GM21737 (cell line): ENCODE data around the gene RASSF8.

Experiments
- ATAC-seq: cut with Tn5 transposase; IDR thresholded peaks from one replicate; pipeline ENCODE4 v1.9.1; 2021; ENCODE audit warnings: mild to moderate bottlenecking, moderate library complexity; ENCODE audit not compliant: unreplicated experiment

Gene RASSF8

DNA sequence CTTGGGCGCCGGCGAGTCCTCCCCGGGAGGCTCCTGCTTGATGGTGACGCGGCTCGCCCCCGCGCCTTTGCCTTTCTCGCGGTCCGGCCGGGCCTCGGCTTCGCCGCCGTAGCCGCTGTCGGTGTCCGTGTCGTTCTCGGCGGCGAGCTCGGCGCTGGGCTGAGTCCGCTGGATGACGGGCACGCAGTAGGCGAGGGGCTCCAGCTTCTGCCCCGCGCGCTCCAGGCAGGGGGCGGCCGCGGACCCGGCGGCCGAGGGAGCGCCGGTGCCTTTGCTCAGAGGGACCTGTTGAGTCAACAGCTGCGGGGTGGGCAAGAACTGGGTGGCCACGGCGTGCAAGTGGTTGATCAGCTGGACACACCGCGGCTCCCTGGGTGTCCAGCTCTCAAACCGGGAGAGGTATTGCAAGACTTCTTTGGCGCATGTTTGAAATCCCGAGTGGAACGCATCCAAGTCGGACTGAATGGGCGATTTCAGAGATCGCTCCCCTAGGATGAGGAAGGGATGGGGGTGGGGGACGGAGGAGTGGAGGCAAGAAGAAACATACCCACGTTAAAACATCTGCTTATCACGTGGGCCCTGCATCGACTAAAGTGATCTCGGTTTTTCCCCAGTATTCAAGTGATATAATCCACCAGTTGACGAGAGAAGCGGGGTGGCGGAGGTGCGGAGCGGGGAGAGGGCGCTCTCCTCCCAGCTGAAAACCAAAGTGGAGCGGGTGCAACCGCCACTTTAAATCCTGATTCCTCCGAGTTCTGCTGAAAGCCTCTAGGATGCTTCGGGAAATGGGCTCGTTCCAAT lies 164.4 kb downstream of the RASSF8 start:
- no peak for ATAC-seq

DNA sequence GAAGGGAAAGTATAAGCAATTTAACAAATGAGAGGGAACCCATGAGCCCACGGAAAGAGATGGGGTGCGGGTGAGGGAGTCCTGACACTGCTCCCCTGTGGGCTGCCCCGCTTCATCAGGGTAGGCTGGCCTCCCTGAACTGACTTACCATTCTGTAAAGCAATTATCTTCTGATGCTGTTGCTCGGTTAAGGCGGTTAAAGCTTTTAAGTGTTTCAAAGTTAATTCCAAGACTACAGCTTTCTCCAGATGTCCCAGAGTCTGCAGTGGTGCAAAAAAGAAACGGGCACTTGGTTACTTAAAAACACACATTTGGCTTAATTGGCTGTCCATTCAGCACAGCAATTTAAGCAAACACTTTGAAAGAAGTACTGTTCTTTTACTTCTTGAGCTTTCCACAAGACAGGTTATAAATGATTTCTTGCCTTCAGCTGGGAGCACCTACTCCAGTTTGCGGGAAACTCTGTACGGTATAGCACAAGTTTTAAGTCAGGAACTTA lies 165.0 kb downstream of the RASSF8 start:
- no peak for ATAC-seq

DNA sequence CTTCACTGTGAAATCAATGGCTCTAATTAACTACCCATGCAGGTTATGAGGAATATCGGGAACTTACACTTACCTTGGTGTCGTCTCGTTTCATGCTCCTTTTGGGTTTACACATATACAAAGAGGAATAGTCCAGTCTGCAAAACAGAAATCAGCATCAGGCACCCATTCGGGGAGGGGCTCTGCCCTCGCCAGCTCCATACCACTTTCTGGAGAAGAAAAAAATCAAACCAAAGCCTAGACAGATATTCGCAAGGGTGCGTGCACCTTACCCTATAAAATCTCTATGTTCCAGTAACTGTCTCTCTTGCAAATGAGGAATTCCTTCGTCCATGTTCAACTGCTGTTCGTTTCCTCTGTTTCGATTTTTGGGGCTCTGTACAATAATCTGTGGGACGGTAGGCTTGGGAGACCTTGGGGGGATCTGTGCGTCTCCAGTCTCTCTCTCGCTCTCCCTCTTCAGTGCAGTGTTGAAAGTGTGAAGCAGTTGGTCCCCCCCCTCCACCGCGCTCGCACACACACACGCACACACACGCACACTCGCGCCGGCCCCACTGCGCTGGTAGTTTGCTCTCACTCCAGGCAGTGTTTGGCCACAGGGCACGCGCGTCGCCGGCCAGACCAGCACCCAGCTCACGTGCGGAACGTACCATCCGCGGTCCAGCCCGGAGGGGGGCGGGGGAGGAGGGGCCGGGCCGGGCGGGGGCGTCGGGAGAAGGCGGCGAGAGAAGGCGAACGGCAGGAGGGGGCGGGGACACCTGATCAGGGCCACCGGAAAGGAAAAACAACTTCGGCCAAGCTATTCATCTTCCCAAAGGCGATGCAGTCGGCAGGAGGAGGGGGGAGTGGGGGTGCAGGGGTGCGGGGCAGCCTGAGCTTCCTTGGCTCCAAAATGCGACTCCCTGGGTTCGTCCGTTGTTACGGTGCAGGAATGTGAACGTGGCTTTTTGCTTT lies 166.2 kb downstream of the RASSF8 start, which contains the start of gene BHLHE41:
TSS of gene BHLHE41 (minus strand) at position 592 of the 954 bp plus-strand sequence. CDS start at position 334, 258 bp downstream.
- ATAC-seq: no peak

DNA sequence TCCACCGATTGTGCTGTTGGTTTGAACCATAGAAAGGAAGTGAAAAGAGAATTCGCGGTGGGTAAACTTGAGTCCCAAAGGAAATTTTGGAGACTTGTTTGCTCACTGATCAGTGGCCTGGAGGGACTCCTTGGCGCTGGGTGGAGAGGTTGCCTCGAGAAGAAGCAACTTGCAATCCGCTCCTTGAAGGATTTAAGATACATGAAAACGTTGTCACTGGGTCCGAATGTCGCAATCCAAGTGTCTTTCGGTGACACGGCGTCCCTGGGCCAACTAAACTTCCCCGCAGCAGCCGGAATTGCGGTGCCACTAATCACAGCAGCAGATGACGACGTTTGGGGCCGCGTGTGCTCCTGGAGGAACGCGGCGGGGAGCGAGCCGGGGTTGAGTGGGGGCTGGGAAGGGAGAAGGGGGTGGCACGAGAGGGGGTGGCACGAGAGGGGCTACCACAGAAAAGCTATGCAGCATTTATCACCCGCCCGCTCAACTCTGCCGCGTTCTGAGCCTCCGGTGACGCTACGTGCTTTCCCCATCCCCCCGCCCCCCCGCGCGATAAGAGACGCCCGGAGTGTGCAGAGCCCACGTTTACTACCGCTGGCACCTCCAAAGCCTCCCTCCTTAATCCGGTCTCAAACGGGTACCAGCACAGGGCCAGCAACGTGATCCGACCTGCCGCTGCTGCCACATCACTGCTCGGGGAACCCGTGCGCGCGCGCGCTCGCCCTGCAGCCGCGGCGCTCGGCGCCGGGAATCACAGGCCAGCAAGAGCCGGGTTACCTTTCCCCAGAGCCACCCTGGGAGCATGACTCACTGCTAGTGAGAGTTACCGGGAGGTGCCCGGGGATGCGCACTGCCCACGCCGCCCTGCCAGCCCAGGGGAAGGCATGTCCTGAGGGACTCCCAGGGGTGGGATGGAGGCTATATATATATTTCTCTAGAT lies 167.2 kb downstream of the RASSF8 start:
- no peak for ATAC-seq

DNA sequence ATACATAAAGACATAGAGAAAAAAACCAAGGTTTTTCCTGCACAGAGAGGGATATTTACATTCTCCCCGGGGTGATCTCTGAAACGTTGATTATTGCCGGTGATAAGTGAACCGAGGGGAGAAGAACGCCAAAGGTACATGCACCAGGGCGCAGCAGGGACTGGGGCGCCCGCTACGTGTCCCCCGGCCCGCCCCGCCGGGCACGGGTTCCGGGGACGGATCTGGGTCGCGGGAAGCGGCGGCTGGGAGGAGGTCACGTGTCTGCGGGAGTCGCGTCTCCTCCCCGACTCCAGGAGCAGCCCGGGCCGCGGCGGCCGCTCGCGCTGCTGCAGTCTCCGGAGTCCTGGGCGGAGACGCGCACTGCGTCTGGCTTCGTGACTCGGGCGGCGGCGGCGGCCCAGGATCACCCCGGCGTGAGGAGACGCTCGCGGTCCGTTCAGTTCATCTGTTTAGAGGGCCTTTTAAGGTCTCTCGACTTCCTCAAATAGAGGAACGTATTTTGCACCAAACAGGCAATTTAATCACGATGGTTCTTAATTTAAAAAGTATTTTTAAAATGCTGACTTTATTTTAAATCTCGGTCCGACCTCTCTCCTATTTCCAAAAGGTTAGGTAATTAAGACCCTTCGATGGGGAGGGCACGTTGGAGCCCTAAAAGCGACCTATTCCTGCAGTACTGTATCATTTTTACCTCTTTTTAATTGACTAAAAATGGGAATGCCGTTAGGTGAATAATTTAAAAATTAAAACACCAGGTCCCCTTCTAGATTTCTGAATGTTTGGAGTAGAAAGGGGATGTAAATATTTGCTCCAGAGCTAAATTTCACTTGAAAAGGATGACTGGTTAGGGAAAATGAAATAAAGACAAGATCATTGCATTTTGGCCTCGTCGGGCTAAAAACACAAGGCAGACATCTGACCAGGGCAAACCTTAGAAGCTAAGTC lies 168.1 kb downstream of the RASSF8 start:
- no peak for ATAC-seq

DNA sequence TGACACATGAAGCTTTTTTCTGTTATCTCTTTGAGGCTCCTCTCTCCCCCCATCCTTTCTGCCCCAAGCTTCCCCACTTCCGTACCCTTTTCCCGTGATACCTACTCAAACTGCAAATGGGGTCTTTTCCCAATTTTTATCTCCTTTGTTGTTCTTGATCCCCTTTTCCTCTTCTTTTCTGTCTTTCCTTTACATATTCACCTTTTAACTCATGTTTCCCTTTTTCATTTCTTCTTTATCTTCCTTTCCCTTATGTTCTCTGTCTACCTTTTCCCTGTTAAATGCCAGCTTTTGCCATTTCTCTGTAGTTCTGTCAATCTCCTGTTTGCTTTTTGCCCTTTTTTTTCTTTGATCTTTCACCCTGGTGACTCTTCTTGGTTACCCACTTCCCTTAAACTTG lies 168.9 kb downstream of the RASSF8 start:
- ATAC-seq: no peak

DNA sequence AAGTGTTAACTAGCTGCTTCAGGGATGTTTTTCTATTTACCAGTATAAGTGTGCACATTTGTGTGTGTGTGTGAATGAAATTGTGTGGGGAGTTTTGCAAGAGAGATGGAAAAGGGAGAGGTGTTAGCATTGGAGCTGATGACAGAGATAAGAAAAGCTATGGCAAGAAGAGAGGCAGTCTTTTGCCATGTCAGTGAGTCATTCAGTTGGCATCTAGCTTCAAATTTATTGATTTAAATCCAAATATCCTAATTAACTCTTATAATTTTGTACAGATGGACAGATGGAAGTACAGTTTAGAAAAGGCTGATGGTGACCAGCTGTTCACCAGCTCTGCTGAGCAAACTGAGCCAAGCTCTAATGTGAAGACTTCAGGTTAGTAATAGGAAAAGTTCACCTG lies 169.7 kb downstream of the RASSF8 start:
- no peak for ATAC-seq
